AG04450 (cell line): ENCODE data around the gene ZNF429. TPM values are rescaled to one million over a fixed set of nuclear protein-coding genes. Genes with fewer than 3 reads are reported as not detected.
"Not testable (repeated sequence)": the region's sequence is repeated elsewhere in the genome, so short reads cannot be mapped to it uniquely, and the experiment has no call there.

Experiments
- CTCF ChIA-PET: fragments of 300-600, 350-600 bp; formaldehyde crosslinking; extraction: SDS; loops from one replicate; lab custom pipeline; 2022; ENCODE audit warnings: antibody characterized with exemption, inconsistent platforms; lab: Charles Lee
- POLR2A ChIA-PET: fragments of 350-600 bp; formaldehyde crosslinking; extraction: SDS; loops from one replicate; lab custom pipeline; 2021; ENCODE audit warnings: antibody characterized with exemption, inconsistent platforms; lab: Yijun Ruan, JAX
- DNase-seq: peaks from one replicate; pipeline ENCODE4 v3.0.0-alpha.2; 2011; ENCODE audit warnings: low read depth, low spot score
- H3K27ac ChIP-seq: one replicate; pipeline ENCODE4 v1.5.1; 2012; ENCODE audit warnings: low read depth, low read length, control low read depth
- H3K27me3 ChIP-seq: one replicate; pipeline ENCODE4 v1.6.0; 2012; ENCODE audit warnings: low read length; ENCODE audit not compliant: control insufficient read depth, insufficient read depth
- H3K4me3 ChIP-seq: 2 replicates; pipeline ENCODE4 v1.5.1; 2011; ENCODE audit warnings: mild to moderate bottlenecking, low read depth, low read length, control low read depth
- H3K9me3 ChIP-seq: 2 replicates; pipeline ENCODE4 v1.5.1; 2012; ENCODE audit warnings: low read length; ENCODE audit not compliant: control insufficient read depth, insufficient read depth
- CTCF ChIP-seq: IDR thresholded peaks from 2 replicates; pipeline ENCODE4 v1.5.1; 2011; ENCODE audit warnings: low read depth, low read length, control low read depth, inconsistent platforms
- polyA plus RNA-seq: library from polyadenylated mRNA; depleted of rRNA; stranded (reverse); fragments of >200 nt; gene quantifications from 2 replicates; pipeline ENCODE4 v1.2.3, GENCODE V29; 2011

Gene ZNF429
- polyA plus RNA-seq, 1 experiment = 6.8 TPM

GRCh38 chr19:21466627-21467026, 38.8 kb upstream of the ZNF429 start:
- H3K27me3 ChIP-seq = no peaks in the 10 kb centered on the region
- no peak overlapping the region for H3K4me3 ChIP-seq
- H3K27ac ChIP-seq = no peak overlapping the region
- ChIA-PET POLR2A (no interaction called here), CTCF (no interaction called here)
- TF ChIP-seq CTCF = no peak
- H3K9me3 ChIP-seq = peaks cover 62% of the 10 kb centered on the region
- DNase-seq = no peak

DNA sequence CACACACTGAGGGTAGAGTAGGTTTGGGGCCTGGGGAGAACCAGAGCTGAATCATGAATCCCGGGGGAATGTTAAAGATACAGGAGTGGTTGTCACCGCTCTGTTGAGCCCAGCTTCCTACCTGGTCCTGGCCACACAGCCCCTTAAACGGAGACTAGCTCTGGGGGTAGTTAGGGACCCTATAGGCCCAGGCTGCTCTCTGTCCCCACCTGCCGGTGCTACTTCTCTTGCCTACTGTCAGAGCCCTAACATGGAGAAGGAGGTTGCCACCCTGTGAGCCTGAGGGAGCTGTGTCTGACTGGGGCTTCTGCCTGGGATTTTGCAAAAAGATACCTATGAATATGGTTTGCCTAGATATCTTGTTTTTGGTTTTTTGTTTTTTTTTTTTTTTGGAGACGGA, 36.6 kb upstream of the ZNF429 start:
- no peak for TF ChIP-seq CTCF
- ChIA-PET POLR2A (no interaction called here), CTCF (no interaction called here)
- no peak for DNase-seq
- Histone ChIP-seq H3K27me3 (no peaks in the 10 kb centered on the region), H3K4me3 (no peak overlapping the region), H3K9me3 (peaks cover 60% of the 10 kb centered on the region), H3K27ac (no peak overlapping the region)

- Histone ChIP-seq H3K27ac (no peak overlapping the region), H3K27me3 (no peaks in the 10 kb centered on the region), H3K9me3 (peaks cover 55% of the 10 kb centered on the region), H3K4me3 (no peak overlapping the region)
- ChIA-PET CTCF (no interaction called here), POLR2A (no interaction called here)
- no peak for TF ChIP-seq CTCF
- no peak for DNase-seq
These were observed 32.9 kb upstream of the ZNF429 start for GRCh38 chr19:21472507-21472906.

GRCh38 chr19:21474671-21475181, 30.7 kb upstream of the ZNF429 start:
- CTCF ChIA-PET = no interaction called here
- POLR2A ChIA-PET = no interaction called here

GRCh38 chr19:21482361-21482760, 23.0 kb upstream of the ZNF429 start:
- POLR2A ChIA-PET, H3K4me3 ChIP-seq, DNase-seq, H3K27ac ChIP-seq, CTCF ChIA-PET, H3K27me3 ChIP-seq: not testable (repeated sequence)
- peaks cover 48% of the 10 kb centered on the region for H3K9me3 ChIP-seq

More at GRCh38 chr19:21474671-21475181, 30.7 kb upstream of the ZNF429 start:
- peak; percentile 2 for DNase-seq
- Histone ChIP-seq H3K27me3 (no peaks in the 10 kb centered on the region), H3K9me3 (peaks cover 36% of the 10 kb centered on the region), H3K4me3 (peak overlapping the region; percentile 53), H3K27ac (no peak overlapping the region)
- no peak for TF ChIP-seq CTCF
